T1000 (cell line): ENCODE results near the gene CABP5.

ENCODE experiments used
- DNase-seq: peaks from one replicate; lab custom pipeline; 2025; ENCODE audit warnings: mixed read lengths; lab: John Stamatoyannopoulos, UW

The CABP5 gene

GRCh38 chr19:48030073-48030472 lies 13.8 kb downstream of the CABP5 start:
- no peak for DNase-seq

GRCh38 chr19:48029431-48029830 lies 14.4 kb downstream of the CABP5 start:
- no peak for DNase-seq

- DNase-seq, result no peak
Observed at GRCh38 chr19:48025480-48025879, 18.4 kb downstream of the CABP5 start.

- DNase-seq, result no peak
Observed at GRCh38 chr19:48023518-48023917, 20.4 kb downstream of the CABP5 start.

- DNase-seq, result no peak
Observed at GRCh38 chr19:48023011-48023410, 20.9 kb downstream of the CABP5 start.

- no peak for DNase-seq
Observed at GRCh38 chr19:48020686-48021085, 23.2 kb downstream of the CABP5 start.

- DNase-seq, result no peak
Observed at GRCh38 chr19:48010932-48011758, 32.7 kb downstream of the CABP5 start.

- no peak for DNase-seq
Observed at GRCh38 chr19:48006762-48007161, 37.1 kb downstream of the CABP5 start.

GRCh38 chr19:48004236-48004635 lies 39.6 kb downstream of the CABP5 start:
- no peak for DNase-seq

- DNase-seq, result no peak
Observed at GRCh38 chr19:48000846-48001245, 43.0 kb downstream of the CABP5 start.

GRCh38 chr19:47998800-47999199 lies 45.1 kb downstream of the CABP5 start:
- no peak for DNase-seq

GRCh38 chr19:47996230-47996727 lies 47.6 kb downstream of the CABP5 start:
- DNase-seq, result no peak

GRCh38 chr19:47994209-47994802 lies 49.6 kb downstream of the CABP5 start, which contains the start of gene ELSPBP1:
TSS of gene ELSPBP1 (plus strand) at chr19:47994632. CDS start at chr19:48008668, 14,036 bp downstream.
- no peak for DNase-seq

- DNase-seq, result no peak
Observed at GRCh38 chr19:47992070-47992469, 51.8 kb downstream of the CABP5 start, which contains the start of gene BSPH1. TSS of gene BSPH1 (minus strand) at chr19:47992170. CDS start at chr19:47992081, 89 bp downstream.

GRCh38 chr19:47991191-47991808 lies 52.6 kb downstream of the CABP5 start:
- DNase-seq, result no peak
